Cardiac muscle cell (in vitro differentiated cells and primary cell): ENCODE data around the gene EXOC4. TPM values are rescaled to one million over a fixed set of nuclear protein-coding genes. Genes with fewer than 3 reads are reported as not detected.

ENCODE experiments used
- DNase-seq, 2 donors: peaks; one replicate each; pipeline versions ENCODE4 v3.0.0 to v3.0.0-alpha.2; 2010 to 2017; ENCODE audit warnings: low read depth in 1 of 2, low spot score in 1 of 2
- H3K27ac ChIP-seq: fragments of 200-600 bp; sonication (generic); 2 replicates; pipeline ENCODE4 v1.5.1; 2016
- H3K27me3 ChIP-seq: fragments of 200-600 bp; sonication (generic); 2 replicates; pipeline ENCODE4 v1.6.0; 2016; ENCODE audit warnings: control low read depth
- H3K36me3 ChIP-seq: fragments of 200-600 bp; sonication (generic); 2 replicates; pipeline ENCODE4 v1.5.1; 2016; ENCODE audit warnings: control low read depth
- H3K4me1 ChIP-seq: fragments of 200-600 bp; sonication (generic); 2 replicates; pipeline ENCODE4 v1.8.1; 2017; ENCODE audit warnings: low read depth, mild to moderate bottlenecking, mixed run types
- H3K4me3 ChIP-seq: fragments of 200-600 bp; sonication (generic); 2 replicates; pipeline ENCODE4 v1.5.1; 2016; ENCODE audit warnings: mild to moderate bottlenecking
- H3K9me3 ChIP-seq: fragments of 200-600 bp; sonication (generic); 2 replicates; pipeline ENCODE4 v1.5.1; 2017; ENCODE audit warnings: low read depth, mild to moderate bottlenecking, control low read depth
- polyA plus RNA-seq: library from polyadenylated mRNA; unstranded; fragments of >200 nt; fragmentation: Nextera tagmentation; extraction: Ambion mirVana; gene quantifications from 2 replicates; pipeline ENCODE4 v1.2.1, GENCODE V29; 2016
- total RNA-seq: library from RNA; depleted of rRNA; stranded (reverse); fragments of >200 nt; gene quantifications from 2 replicates; pipeline ENCODE4 v1.2.3, GENCODE V29; 2016
- TF ChIP-seq, protein P1 (sequence below): IDR thresholded peaks from 2 replicates; pipeline ENCODE4 v1.5.1; 2012; ENCODE audit warnings: low read depth, mild to moderate bottlenecking, low read length

Gene EXOC4
- total and polyA plus RNA-seq, 2 experiments from 2014 or later: 33.6 to 46.0 TPM

DNA sequence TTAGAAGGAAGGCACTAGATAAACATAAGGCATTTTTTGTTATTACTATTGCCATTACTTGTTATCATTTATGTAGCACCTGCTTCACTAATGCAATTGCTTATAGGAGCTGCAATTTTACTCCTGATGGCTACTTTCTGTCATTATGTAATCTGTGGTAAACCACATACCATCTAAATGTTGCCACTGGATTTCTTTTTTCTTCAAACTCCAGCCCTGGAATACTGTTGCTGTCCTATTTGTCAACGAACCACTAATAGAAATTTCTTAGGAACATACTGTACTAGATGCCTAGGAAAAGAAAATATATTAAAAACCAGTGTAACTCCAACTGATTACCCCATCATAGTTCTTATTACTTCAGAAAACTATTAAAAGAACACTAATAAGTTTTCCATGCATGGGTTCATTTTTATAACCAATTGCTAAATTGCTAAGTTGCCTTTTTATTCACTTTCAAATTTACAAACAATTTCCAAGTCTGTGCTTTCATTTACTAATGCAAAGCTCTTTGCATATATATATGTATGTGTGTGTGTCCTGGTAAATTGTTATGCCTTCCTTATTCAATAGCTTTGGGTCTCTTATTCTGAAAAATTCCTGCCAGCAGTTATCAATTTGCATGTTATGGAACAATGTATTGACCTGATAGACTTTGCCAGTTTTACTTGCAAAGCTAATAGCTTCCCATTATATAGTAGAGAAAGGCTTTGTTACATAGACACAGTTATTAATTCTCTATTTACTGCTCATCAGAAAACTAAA, 287.4 kb downstream of the EXOC4 start:
- Histone ChIP-seq H3K9me3 (no peaks in the 10 kb centered on the region), H3K27ac (no peak overlapping the region), H3K4me1 (no peaks in the 10 kb centered on the region), H3K4me3 (no peak overlapping the region), H3K27me3 (no peaks in the 10 kb centered on the region), H3K36me3 (no peaks in the 10 kb centered on the region)
- DNase-seq: no peak
- TF ChIP-seq, protein P1, sequence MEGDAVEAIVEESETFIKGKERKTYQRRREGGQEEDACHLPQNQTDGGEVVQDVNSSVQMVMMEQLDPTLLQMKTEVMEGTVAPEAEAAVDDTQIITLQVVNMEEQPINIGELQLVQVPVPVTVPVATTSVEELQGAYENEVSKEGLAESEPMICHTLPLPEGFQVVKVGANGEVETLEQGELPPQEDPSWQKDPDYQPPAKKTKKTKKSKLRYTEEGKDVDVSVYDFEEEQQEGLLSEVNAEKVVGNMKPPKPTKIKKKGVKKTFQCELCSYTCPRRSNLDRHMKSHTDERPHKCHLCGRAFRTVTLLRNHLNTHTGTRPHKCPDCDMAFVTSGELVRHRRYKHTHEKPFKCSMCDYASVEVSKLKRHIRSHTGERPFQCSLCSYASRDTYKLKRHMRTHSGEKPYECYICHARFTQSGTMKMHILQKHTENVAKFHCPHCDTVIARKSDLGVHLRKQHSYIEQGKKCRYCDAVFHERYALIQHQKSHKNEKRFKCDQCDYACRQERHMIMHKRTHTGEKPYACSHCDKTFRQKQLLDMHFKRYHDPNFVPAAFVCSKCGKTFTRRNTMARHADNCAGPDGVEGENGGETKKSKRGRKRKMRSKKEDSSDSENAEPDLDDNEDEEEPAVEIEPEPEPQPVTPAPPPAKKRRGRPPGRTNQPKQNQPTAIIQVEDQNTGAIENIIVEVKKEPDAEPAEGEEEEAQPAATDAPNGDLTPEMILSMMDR: no peak

DNA sequence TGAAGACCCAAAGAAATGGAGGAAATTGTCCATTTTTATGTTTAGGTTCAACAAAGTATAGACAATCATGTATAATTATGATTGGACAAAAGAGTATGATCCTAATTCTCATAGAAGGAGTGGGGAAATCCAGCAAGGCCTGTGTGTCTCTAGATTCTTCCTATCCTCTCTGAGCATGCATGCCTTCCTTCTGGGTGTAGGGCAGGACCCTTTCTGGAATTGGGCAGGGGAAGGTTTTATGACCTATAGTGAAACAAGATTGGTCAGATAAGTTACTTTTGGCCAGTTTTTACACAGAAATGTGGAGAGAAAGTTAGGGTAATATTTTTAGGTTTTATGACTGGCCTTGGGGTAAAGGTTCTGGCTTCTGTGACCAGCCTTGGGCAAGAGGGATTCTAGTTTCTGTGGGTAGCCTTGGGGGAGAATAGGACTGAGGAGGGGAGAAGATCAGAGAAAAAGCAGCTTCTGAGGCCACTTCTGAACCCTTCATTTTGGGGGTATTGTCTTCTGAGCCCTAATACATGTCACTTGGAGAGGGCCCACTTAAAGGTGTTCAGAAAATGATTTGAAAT, 289.4 kb downstream of the EXOC4 start:
- Histone ChIP-seq H3K36me3 (no peaks in the 10 kb centered on the region), H3K27ac (no peak overlapping the region), H3K27me3 (no peaks in the 10 kb centered on the region), H3K4me3 (no peak overlapping the region), H3K9me3 (no peaks in the 10 kb centered on the region), H3K4me1 (no peaks in the 10 kb centered on the region)
- TF ChIP-seq, protein P1: no peak
- no peak for DNase-seq

DNA sequence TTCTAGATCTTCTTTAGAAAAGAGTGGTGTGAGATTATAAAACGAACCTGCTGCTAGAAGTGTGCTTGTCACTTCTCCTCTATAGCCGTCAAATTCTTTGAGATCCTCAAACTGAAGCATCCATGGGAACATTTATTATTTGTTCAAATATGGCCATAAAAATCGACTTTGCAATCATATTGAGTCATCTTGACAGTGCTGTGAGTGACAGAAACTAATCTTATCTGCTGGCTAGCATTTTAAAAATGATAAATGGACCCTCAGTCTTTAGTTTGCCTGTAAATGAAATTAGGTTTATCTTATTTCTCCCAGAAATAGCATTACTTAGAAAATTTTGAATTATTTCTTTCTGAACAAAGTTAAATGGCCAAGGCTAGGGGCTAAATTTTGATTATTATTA, 290.8 kb downstream of the EXOC4 start:
- DNase-seq: no peak

DNA sequence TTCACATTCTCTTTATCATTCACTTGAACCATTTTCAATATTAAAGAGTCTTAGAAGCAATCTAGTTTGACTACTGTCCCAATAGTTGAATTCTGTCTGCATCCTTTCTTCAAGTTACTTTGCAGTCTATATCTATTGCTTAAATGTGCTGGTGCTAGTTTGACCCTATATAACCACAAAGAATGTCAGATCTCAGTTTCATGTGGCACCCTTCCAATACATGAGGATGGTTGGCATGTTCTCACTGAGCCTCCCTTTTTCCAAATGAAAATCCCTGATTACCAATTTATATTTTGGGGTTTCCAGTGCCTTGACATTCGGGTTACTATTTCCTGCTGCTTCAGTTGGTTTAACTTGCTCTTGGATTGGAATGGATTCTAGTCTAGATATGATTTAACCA, 292.7 kb downstream of the EXOC4 start:
- Histone ChIP-seq H3K36me3 (no peaks in the 10 kb centered on the region), H3K4me1 (no peaks in the 10 kb centered on the region), H3K27me3 (no peaks in the 10 kb centered on the region), H3K4me3 (no peak overlapping the region), H3K9me3 (no peaks in the 10 kb centered on the region), H3K27ac (no peak overlapping the region)
- TF ChIP-seq, protein P1: no peak
- DNase-seq: peak in 1 of 2 donors; percentile 72

More for the DNA sequence above, 290.8 kb downstream of the EXOC4 start:
- Histone ChIP-seq H3K36me3 (no peaks in the 10 kb centered on the region), H3K27me3 (no peaks in the 10 kb centered on the region), H3K27ac (no peak overlapping the region), H3K9me3 (no peaks in the 10 kb centered on the region), H3K4me3 (no peak overlapping the region), H3K4me1 (no peaks in the 10 kb centered on the region)
- TF ChIP-seq, protein P1: no peak

DNA sequence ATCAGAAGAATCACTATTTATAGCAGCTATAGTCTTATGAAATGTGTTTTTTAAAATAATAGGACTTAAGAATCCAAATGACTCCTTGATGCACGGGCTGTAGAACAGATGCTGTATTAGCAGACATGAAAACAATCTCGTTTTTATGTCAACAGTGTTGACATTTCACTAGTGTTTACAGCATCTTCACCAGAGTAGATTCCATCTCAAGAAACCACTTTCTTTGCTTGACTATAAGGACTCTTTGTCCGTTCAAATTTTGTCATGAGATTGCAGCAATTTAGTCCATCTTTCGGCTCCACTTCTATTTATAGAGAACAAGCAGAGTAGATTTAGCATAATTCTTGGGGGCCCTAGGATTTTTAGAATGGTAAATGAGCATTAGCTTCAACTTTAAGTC, 295.1 kb downstream of the EXOC4 start:
- no peak overlapping the region for H3K27ac ChIP-seq
- DNase-seq: no peak
- no peaks in the 10 kb centered on the region for H3K9me3 ChIP-seq
- no peaks in the 10 kb centered on the region for H3K36me3 ChIP-seq
- H3K4me1 ChIP-seq: no peaks in the 10 kb centered on the region
- TF ChIP-seq, protein P1: no peak
- no peaks in the 10 kb centered on the region for H3K27me3 ChIP-seq
- H3K4me3 ChIP-seq: no peak overlapping the region
